Kidney (tissue), 14 donors: ENCODE results near the gene ORM2. TPM values are rescaled to one million over a fixed set of nuclear protein-coding genes. Genes with fewer than 3 reads are reported as not detected.

Experiments used
- DNase-seq, 5 donors: peaks; one replicate each; pipeline ENCODE4 v3.0.0-alpha.2; 2013 to 2020
- FAIRE-seq: peaks from 2 replicates; lab custom pipeline; 2012; peaks lifted over from hg19 to GRCh38; lab: Jason Lieb, UNC
- H3K27ac ChIP-seq, 2 donors: one replicate each; pipeline ENCODE4 v1.7.0; 2013; ENCODE audit warnings: low read depth in 2 of 2, low read length in 2 of 2, inconsistent platforms in 1 of 2
- H3K27me3 ChIP-seq: one replicate; pipeline ENCODE4 v1.7.1; 2013; ENCODE audit warnings: low read length, inconsistent platforms; ENCODE audit not compliant: control insufficient read depth, insufficient read depth
- H3K36me3 ChIP-seq, 3 donors: one replicate each; pipeline versions ENCODE4 v1.7.0 to v1.7.1; 2013; ENCODE audit warnings: low read length in 3 of 3, control low read depth in 1 of 3, inconsistent platforms in 1 of 3; ENCODE audit not compliant: insufficient read depth in 3 of 3, control insufficient read depth in 2 of 3
- H3K4me1 ChIP-seq, 3 donors: one replicate each; pipeline versions ENCODE4 v1.7.0 to v1.7.1; 2013; ENCODE audit warnings: low read length in 3 of 3, inconsistent platforms in 1 of 3, low read depth in 1 of 3; ENCODE audit not compliant: control insufficient read depth in 2 of 3, insufficient read depth in 2 of 3
- H3K4me3 ChIP-seq, 3 donors: one replicate each; pipeline versions ENCODE4 v1.7.0 to v1.8.1; 2013; ENCODE audit warnings: low read length in 3 of 3, control low read depth in 1 of 3, inconsistent platforms in 1 of 3
- H3K9ac ChIP-seq, 3 donors: one replicate each; pipeline versions ENCODE4 v1.7.0 to v1.7.1; 2013; ENCODE audit warnings: low read length in 3 of 3, control low read depth in 1 of 3, inconsistent platforms in 1 of 3
- H3K9me3 ChIP-seq, 3 donors: one replicate each; pipeline versions ENCODE4 v1.7.0 to v1.7.1; 2013; ENCODE audit warnings: low read length in 3 of 3, control low read depth in 1 of 3, inconsistent platforms in 1 of 3; ENCODE audit not compliant: control insufficient read depth in 2 of 3, insufficient read depth in 1 of 3
- CTCF ChIP-seq: IDR thresholded peaks from 3 replicates; pipeline ENCODE4 v1.5.1; 2012; ENCODE audit warnings: mild to moderate bottlenecking, moderate library complexity, borderline replicate concordance; ENCODE audit not compliant: insufficient read depth; ENCODE audit errors: extremely low read depth
- intact Hi-C: fragments of 100-400 bp; cut with DNase I; formaldehyde crosslinking; loops from one replicate; pipeline ENCODE4 v1.11.1; 2022
- polyA plus RNA-seq: library from polyadenylated mRNA; stranded (reverse); fragments of 350-450 nt; fragmentation: Illumina TruSeq; extraction: RNeasy Lipid Tissue Mini Kit (QIAGEN cat#74804); gene quantifications from one replicate; pipeline ENCODE4 v1.2.3, GENCODE V29; 2014; ENCODE audit warnings: low read depth, low replicate concordance; ENCODE audit not compliant: insufficient read depth
- total RNA-seq: library from RNA; stranded (reverse); fragmentation: NEBNext Ultra II Directional; extraction: Animal tissue kit (Norgen Biotek cat#: 25700); gene quantifications from one replicate; pipeline ENCODE4 v1.2.1, GENCODE V29; 2021
- donor health status: control.
- donor health status: control.
- donor health status: control.
- donor health status: control.
- donor health status: control.
- donor health status: DM: yes; HTN: yes; CAD: no.
- donor health status: Normal renal cell carcinoma (clear cell type).

ORM2 gene
- total and polyA plus RNA-seq, 2 donors from 2014 or later, result not detected

GRCh38 chr9:114300153-114300845 is 29.4 kb upstream of the ORM2 start:
- H3K27me3 ChIP-seq, result no peaks in the 10 kb centered on the region
- no peak for TF ChIP-seq CTCF
- no peak overlapping the region for H3K27ac ChIP-seq
- H3K4me1 ChIP-seq, result peaks cover 0 to 2% (median 0%) of the 10 kb centered on the region in 3 donors
- H3K9me3 ChIP-seq, result no peaks in the 10 kb centered on the region
- no peak overlapping the region for H3K4me3 ChIP-seq
- no peak overlapping the region for H3K9ac ChIP-seq
- FAIRE-seq, result no peak
- peaks cover 0 to 22% (median 4%) of the 10 kb centered on the region in 3 donors for H3K36me3 ChIP-seq
- peak in 3 of 5 donors; percentile 8 to 35 (median 8) for DNase-seq
- intact Hi-C loops, result no loop called here

- no peaks in the 10 kb centered on the region for H3K27me3 ChIP-seq
- no peak for TF ChIP-seq CTCF
- H3K4me3 ChIP-seq, result no peak overlapping the region
- DNase-seq, result peak in 2 of 5 donors; percentile 35
- no peak for FAIRE-seq
- H3K36me3 ChIP-seq, result peaks cover 0 to 19% (median 4%) of the 10 kb centered on the region in 3 donors
- intact Hi-C loops, result no loop called here
- H3K9me3 ChIP-seq, result no peaks in the 10 kb centered on the region
- no peak overlapping the region for H3K9ac ChIP-seq
- H3K27ac ChIP-seq, result no peak overlapping the region
- peaks cover 0 to 6% (median 0%) of the 10 kb centered on the region in 3 donors for H3K4me1 ChIP-seq
Measured at GRCh38 chr9:114300846-114301797, 28.5 kb upstream of the ORM2 start.

GRCh38 chr9:114301798-114302565 is 27.7 kb upstream of the ORM2 start:
- intact Hi-C loops, result no loop called here
- TF ChIP-seq CTCF, result no peak
- DNase-seq (peak in 2 of 5 donors; percentile 16 to 37), FAIRE-seq (no peak)
- peaks cover 0 to 13% (median 4%) of the 10 kb centered on the region in 3 donors for H3K36me3 ChIP-seq
- H3K4me1 ChIP-seq, result peaks cover 0 to 6% (median 0%) of the 10 kb centered on the region in 3 donors
- no peak overlapping the region for H3K4me3 ChIP-seq
- H3K9me3 ChIP-seq, result no peaks in the 10 kb centered on the region
- H3K27ac ChIP-seq, result no peak overlapping the region
- no peak overlapping the region for H3K9ac ChIP-seq
- H3K27me3 ChIP-seq, result no peaks in the 10 kb centered on the region
